Mesodermal cell (in vitro differentiated cells): ENCODE data around the gene SIK3.

Source experiments
- H3K27ac ChIP-seq: 2 replicates; pipeline ENCODE4 v1.7.0; 2013; ENCODE audit warnings: mild to moderate bottlenecking, low read depth, low read length, moderate library complexity; ENCODE audit not compliant: severe bottlenecking
- H3K36me3 ChIP-seq: 2 replicates; pipeline ENCODE4 v1.7.1; 2013; ENCODE audit warnings: mild to moderate bottlenecking, low read length, moderate library complexity; ENCODE audit not compliant: control insufficient read depth, insufficient read depth
- H3K4me1 ChIP-seq: one replicate; pipeline ENCODE4 v1.7.1; 2013; ENCODE audit warnings: mild to moderate bottlenecking, low read length; ENCODE audit not compliant: insufficient read depth, control insufficient read depth, poor library complexity, severe bottlenecking
- H3K4me3 ChIP-seq: 2 replicates; pipeline ENCODE4 v1.7.0; 2013; ENCODE audit warnings: low read length, control low read depth, mild to moderate bottlenecking; ENCODE audit not compliant: insufficient read depth, poor library complexity, severe bottlenecking; ENCODE audit errors: extremely low read depth
- H3K9me3 ChIP-seq: 2 replicates; pipeline ENCODE4 v1.7.1; 2013; ENCODE audit warnings: mild to moderate bottlenecking, low read length, moderate library complexity; ENCODE audit not compliant: control insufficient read depth
- WGBS, 2 experiments: methylation state at CpG; one replicate each; pipeline ENCODE4 v1.1.5; 2013; ENCODE audit warnings: missing lambda C conversion rate in 2 of 2; ENCODE audit not compliant: insufficient coverage in 2 of 2; 5-methylcytosine and 5-hydroxymethylcytosine counted together

Gene SIK3

DNA sequence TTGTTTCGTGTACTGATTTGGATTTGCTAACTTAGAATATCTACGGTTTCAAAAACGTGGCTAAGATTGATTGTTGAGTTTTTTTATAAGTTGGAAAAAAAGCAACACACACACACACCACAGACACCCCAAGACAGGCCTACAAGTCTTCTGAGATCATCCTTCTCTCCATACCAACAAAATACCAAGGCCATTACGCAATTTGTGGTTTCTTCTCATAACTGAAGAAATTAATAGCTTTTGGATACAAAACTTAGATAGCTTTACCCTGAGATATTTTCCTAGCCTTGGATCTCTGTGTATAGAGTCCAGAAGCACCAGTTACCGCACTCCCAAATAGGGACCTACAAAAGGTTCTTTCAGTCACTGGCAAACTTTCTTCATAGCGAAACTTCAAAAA is 113.6 kb downstream of the SIK3 start:
- H3K27ac ChIP-seq: no peak overlapping the region
- WGBS, 2 experiments: 100% methylated on average over 1 of the region's 6 CpGs; no CpG with 5 or more reads in 1 of the 2 experiments
- H3K36me3 ChIP-seq: no peaks in the 10 kb centered on the region
- H3K9me3 ChIP-seq: no peaks in the 10 kb centered on the region
- H3K4me1 ChIP-seq: peaks cover 9% of the 10 kb centered on the region
- H3K4me3 ChIP-seq: no peak overlapping the region

DNA sequence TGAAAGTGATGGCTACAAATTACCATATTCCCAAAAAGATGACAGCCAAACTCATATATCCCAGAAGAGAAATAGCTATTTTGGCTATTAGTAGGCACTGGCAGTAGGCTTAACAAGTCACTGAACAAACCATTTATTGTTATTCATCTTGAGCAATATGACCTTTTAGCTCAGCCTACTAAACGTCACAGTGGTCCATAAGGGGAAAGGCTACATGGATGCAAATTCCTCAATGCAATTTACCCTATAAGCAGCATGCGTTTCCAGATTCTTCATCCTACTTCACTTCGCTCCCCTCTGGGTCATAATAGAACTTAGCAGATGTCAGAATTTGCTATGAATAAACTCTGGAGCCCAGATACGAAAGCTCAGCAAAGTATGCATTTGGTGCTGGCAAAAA is 114.0 kb downstream of the SIK3 start:
- Histone ChIP-seq H3K9me3 (no peaks in the 10 kb centered on the region), H3K4me3 (no peak overlapping the region), H3K27ac (no peak overlapping the region), H3K4me1 (peaks cover 8% of the 10 kb centered on the region), H3K36me3 (no peaks in the 10 kb centered on the region)
- WGBS, 2 experiments: 94 to 96% methylated on average over 3 of the region's 4 CpGs

DNA sequence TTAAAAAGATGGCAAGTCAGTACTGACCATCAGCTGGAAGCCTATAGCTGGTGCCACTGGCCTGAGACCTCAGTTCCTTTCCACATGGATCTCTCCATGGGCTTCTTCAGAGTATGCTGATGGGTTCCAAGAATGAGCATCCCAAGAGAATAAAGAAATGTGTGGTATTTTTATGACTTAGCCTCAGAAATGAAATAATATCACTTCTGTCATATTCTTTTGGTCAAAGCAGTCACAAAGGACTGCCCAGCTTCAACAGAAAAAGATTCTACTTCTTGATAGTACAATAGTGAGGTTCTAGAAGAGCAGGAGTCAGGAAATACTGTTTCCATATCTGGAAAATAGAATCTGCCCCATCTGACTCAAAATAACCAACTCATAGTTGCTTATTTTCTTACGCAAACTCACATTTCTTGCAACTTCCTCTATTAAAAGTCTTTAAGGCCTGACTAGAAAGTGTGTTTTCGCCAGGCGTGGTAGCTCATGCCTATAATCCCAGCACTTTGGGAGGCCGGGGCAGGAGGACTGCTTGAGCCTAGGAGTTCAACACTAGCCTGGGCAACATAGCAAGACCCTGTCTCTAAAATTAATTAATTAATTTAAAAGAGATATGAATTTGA is 116.9 kb downstream of the SIK3 start:
- 94 to 100% methylated on average over 2 to 3 of the region's 4 CpGs for WGBS, 2 experiments
- Histone ChIP-seq H3K4me3 (no peak overlapping the region), H3K36me3 (no peaks in the 10 kb centered on the region), H3K9me3 (no peaks in the 10 kb centered on the region), H3K27ac (no peak overlapping the region), H3K4me1 (peaks cover 6% of the 10 kb centered on the region)

DNA sequence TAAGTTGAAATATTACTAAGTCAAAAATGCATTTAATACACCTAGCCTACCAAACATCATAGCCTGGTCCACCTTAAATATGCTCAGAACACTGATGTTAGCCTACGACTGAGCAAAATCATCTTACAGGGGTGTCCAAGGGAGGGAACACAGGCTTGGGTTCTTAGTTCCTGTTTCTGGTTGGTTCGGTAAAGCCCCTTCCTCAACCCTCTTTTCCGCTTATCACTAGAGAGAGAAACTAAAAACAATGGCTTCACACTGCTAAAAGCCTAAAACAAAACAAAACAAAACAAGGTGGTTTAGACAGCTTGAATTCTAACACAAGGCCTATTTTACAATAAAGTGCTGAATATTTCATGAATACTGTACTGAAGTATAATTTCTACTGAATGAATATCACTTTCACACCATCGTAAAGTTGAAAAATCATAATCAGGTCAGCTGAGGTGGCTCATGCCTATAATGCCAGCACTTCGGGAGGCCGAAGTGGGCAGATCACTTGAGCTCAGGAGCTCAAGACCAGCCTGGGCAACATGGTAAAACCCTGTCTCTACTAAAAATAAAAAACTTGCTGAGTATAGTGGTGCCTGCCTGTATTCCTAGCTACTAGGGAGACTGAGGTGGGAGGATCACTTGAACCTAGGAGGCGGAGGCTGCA is 118.0 kb downstream of the SIK3 start:
- WGBS, 2 experiments: 97 to 100% methylated on average over 5 of the region's 7 CpGs

DNA sequence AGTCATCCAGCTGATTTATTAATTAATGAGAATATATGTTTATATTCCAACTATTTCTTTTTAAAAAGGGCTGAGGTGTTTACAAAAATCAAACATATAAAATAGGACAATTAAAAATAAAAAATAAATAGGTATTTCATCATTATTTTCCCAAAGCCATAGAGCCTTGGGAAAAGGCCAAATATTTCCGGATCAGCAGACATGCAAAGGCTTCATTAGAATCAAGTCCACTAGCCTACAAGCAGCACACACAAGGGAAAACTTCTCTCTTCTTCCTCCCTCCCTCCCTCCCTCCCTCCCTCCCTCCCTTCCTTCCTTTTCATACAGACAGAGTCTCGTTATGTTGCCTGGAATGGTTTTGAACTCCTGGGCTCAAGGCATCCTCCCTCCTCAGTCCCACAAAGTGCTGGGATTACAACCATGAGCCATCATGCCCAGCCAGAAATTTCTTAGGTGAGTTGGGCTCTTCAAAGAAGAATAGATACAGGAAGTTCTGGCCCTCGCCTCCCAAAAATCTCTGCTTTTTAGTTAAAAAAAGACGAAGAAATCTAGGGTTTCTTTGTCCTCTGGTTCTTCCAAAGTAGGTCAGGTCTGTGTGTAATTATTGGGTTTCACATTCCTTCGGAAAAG is 121.2 kb downstream of the SIK3 start:
- no peaks in the 10 kb centered on the region for H3K9me3 ChIP-seq
- H3K4me1 ChIP-seq: peaks cover 5% of the 10 kb centered on the region
- WGBS, 2 experiments: 77 to 86% methylated on average over 3 of the region's 5 CpGs
- no peak overlapping the region for H3K27ac ChIP-seq
- no peaks in the 10 kb centered on the region for H3K36me3 ChIP-seq
- no peak overlapping the region for H3K4me3 ChIP-seq

More for the DNA sequence above, 118.0 kb downstream of the SIK3 start:
- no peaks in the 10 kb centered on the region for H3K36me3 ChIP-seq
- no peaks in the 10 kb centered on the region for H3K9me3 ChIP-seq
- peaks cover 5% of the 10 kb centered on the region for H3K4me1 ChIP-seq
- H3K4me3 ChIP-seq: no peak overlapping the region
- H3K27ac ChIP-seq: no peak overlapping the region

DNA sequence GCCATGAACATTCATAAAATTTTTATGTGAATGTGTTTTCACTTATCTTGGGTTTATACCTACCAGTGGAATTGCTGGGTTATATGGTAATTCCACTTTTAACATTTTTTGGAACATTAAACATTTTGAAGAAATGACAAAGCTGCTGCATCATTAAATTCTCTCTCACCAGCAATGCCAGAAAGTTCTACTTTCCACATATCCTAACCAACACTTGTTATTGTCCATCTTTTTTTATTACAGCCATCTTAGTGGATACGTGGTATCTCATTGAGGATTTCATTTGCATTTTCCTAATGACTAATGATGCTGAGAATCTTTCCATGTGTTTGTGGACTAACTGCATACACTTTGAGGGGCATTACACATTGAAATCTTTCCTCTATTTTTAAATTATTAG is 122.6 kb downstream of the SIK3 start:
- H3K4me3 ChIP-seq: no peak overlapping the region
- no peaks in the 10 kb centered on the region for H3K9me3 ChIP-seq
- WGBS, 2 experiments: no CpG with 5 or more reads among the region's 1 CpG
- H3K4me1 ChIP-seq: peaks cover 5% of the 10 kb centered on the region
- no peaks in the 10 kb centered on the region for H3K36me3 ChIP-seq
- H3K27ac ChIP-seq: no peak overlapping the region

DNA sequence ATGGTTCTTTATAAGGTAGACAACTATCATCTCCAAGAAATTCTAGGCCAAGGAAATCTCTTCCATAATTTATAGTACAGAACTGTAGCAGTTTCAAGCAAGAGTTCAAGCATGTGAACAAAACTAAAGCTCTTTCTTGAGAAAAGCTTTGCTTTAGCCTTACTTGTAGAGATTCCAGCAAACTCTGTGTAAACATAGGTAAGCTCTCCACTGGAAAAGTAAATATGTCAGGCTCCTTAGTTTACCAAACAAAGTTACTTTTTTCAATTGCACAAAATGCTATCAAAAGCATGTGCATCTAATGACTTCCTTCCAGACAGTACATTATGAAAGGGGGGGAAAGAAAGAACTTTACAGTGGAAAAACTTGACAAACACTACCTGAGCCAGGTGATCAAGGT is 125.0 kb downstream of the SIK3 start:
- H3K4me3 ChIP-seq: no peak overlapping the region
- no peak overlapping the region for H3K27ac ChIP-seq
- H3K9me3 ChIP-seq: no peaks in the 10 kb centered on the region
- H3K36me3 ChIP-seq: no peaks in the 10 kb centered on the region
- peaks cover 5% of the 10 kb centered on the region for H3K4me1 ChIP-seq

DNA sequence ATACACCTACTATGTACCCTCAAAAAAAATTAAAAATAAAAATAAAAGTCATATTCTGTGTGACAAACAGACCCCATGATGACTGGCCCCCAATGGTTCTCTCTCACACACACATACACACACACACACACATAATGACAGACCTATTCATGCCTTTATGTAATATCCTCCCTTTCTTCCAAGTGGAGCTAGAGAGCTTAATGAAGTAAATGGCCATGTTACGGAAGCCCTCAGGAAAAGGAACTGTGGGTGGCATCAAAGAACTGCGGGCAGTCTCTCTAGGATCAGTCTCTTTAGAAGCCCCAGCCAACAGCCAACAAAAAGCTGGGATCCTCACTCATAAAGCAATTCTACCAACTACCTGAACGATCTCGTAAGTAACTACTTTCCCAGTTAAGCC is 125.5 kb downstream of the SIK3 start:
- Histone ChIP-seq H3K4me3 (no peak overlapping the region), H3K36me3 (no peaks in the 10 kb centered on the region), H3K4me1 (peaks cover 5% of the 10 kb centered on the region), H3K27ac (no peak overlapping the region), H3K9me3 (no peaks in the 10 kb centered on the region)
- 82 to 100% methylated on average over 2 of the region's 4 CpGs for WGBS, 2 experiments

DNA sequence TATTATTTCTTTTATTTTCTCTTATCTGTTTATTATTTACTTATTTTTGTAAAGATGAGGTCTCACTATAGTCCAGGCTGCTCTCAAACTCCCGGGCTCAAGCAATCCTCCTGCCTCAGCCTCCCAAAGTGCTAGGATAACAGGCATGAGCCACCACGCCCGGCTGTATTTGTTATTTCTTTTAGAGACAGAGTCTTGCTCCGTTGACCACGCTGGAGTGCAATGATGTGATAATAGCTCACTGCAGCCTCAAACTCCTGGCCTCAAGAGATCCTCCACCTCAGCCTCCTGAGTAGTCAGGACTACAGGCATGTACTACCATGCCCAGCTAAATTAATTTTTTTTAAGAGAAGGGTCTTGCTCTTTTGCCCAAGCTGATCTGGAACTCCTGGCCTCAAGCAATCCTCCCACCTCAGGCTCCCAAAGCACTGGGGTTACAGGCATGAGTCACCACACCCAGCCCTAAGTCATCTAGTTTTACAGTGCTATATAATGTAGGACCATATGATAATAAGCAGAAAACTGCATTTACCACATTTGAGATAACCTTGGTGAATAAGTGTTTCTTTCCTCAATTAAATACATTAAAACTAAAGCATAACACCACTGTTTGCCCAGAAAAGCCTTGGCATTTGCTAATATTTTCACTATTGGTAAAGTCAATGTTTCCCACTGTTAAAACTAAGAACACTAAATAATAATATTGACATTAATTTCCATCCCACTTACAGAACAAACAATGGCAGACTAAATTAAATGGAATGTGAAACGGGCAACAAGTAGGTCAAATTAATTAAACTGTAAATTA is 127.5 kb downstream of the SIK3 start:
- 80 to 97% methylated on average over 3 to 6 of the region's 6 CpGs for WGBS, 2 experiments
- no peaks in the 10 kb centered on the region for H3K9me3 ChIP-seq
- no peaks in the 10 kb centered on the region for H3K4me1 ChIP-seq
- no peak overlapping the region for H3K27ac ChIP-seq
- H3K4me3 ChIP-seq: no peak overlapping the region
- H3K36me3 ChIP-seq: no peaks in the 10 kb centered on the region

DNA sequence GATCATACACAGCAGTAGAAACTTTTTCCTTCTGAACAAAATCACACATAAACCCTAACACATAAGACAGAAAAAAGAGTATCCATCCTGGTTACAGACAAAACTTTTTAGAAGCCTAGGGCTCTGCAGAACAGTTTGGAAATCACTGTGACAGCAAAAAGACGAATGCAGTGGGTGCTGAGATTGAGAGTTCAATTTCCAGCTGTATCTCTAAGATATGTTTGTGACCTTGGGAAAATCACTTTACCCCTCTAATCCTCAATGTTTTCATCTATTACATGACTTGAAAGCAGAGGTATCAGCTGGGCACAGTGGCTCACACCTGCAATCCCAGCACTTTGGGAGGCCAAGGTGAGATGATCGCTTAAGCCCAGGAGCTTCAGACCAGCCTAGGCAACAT is 128.5 kb downstream of the SIK3 start:
- WGBS, 2 experiments: 90 to 94% methylated on average over 1 to 2 of the region's 2 CpGs
- H3K27ac ChIP-seq: no peak overlapping the region
- no peaks in the 10 kb centered on the region for H3K4me1 ChIP-seq
- no peak overlapping the region for H3K4me3 ChIP-seq
- no peaks in the 10 kb centered on the region for H3K36me3 ChIP-seq
- H3K9me3 ChIP-seq: no peaks in the 10 kb centered on the region
